ENCODE measurements around the gene SCFD2. TPM values are rescaled to one million over a fixed set of nuclear protein-coding genes. Genes with fewer than 3 reads are reported as not detected.

The SCFD2 gene
- polyA plus RNA-seq, 1 donor from 2014 or later = 5.0 TPM

- Histone ChIP-seq H3K27me3 (ENCODE audit: insufficient read depth, low read depth, low read length) (no peaks in the 10 kb centered on the region), H3K27ac (ENCODE audit: low read length) (no peak overlapping the region), H3K9ac (ENCODE audit: low read length) (no peak overlapping the region), H3K36me3 (ENCODE audit: insufficient read depth, low read length) (no peaks in the 10 kb centered on the region), H4K20me1 (ENCODE audit: insufficient read depth) (no peaks in the 10 kb centered on the region), H3F3A (ENCODE audit: insufficient read depth, low read length, poor library complexity, severe bottlenecking) (no peaks in the 10 kb centered on the region), H3K9me2 (ENCODE audit: insufficient read depth, low read length) (no peaks in the 10 kb centered on the region), H3K4me2 (ENCODE audit: low read length) (no peak overlapping the region), H3K9me3 (ENCODE audit: low read length) (peaks cover 4% of the 10 kb centered on the region), H3K4me3 (ENCODE audit: low read length) (no peak overlapping the region), H3K79me2 (replicated peaks; ENCODE audit: insufficient read depth, low read length) (no peaks in the 10 kb centered on the region), H2AFZ (ENCODE audit: low read depth, low read length) (no peak overlapping the region)
- no peak for TF ChIP-seq REST (IDR thresholded peaks at IDR 0.05; ENCODE audit: borderline replicate concordance)
- TF ChIP-seq RAD21 (conservative IDR thresholded peaks at IDR 0.05) = no peak
- no peak for TF ChIP-seq TAF1 (IDR thresholded peaks at IDR 0.05; ENCODE audit: low read depth)
- TF ChIP-seq SMC3 (conservative IDR thresholded peaks at IDR 0.05; ENCODE audit: poor library complexity) = no peak
- no peak for TF ChIP-seq EP300 (conservative IDR thresholded peaks at IDR 0.05; ENCODE audit: poor library complexity, severe bottlenecking)
- no peak for TF ChIP-seq MXI1 (conservative IDR thresholded peaks at IDR 0.05; ENCODE audit: poor library complexity, severe bottlenecking)
- no peak for TF ChIP-seq POLR2AphosphoS5 (IDR thresholded peaks at IDR 0.05)
- TF ChIP-seq CTCF (IDR thresholded peaks at IDR 0.05; ENCODE audit: poor library complexity, severe bottlenecking) = no peak
- TF ChIP-seq EZH2 (IDR thresholded peaks at IDR 0.05; ENCODE audit: borderline replicate concordance, insufficient read depth, low read length, poor library complexity, severe bottlenecking) = no peak
Measured at GRCh38 chr4:53152467-53152866, 213.4 kb downstream of the SCFD2 start.

- Histone ChIP-seq H3K27ac (ENCODE audit: low read length) (no peak overlapping the region), H3K36me3 (ENCODE audit: insufficient read depth, low read length) (no peaks in the 10 kb centered on the region), H3K9ac (ENCODE audit: low read length) (no peak overlapping the region), H3K27me3 (ENCODE audit: insufficient read depth, low read depth, low read length) (no peaks in the 10 kb centered on the region), H3F3A (ENCODE audit: insufficient read depth, low read length, poor library complexity, severe bottlenecking) (no peaks in the 10 kb centered on the region), H3K9me2 (ENCODE audit: insufficient read depth, low read length) (no peaks in the 10 kb centered on the region), H3K4me2 (ENCODE audit: low read length) (no peak overlapping the region), H2AFZ (ENCODE audit: low read depth, low read length) (no peak overlapping the region), H4K20me1 (ENCODE audit: insufficient read depth) (no peaks in the 10 kb centered on the region), H3K79me2 (replicated peaks; ENCODE audit: insufficient read depth, low read length) (no peaks in the 10 kb centered on the region), H3K9me3 (ENCODE audit: low read length) (peaks cover 4% of the 10 kb centered on the region), H3K4me3 (ENCODE audit: low read length) (no peak overlapping the region)
- no peak for TF ChIP-seq RAD21 (conservative IDR thresholded peaks at IDR 0.05)
Measured at GRCh38 chr4:53151489-53151788, 214.4 kb downstream of the SCFD2 start.
